WERI-Rb-1 (cell line): ENCODE results near the gene SAP30L.

ENCODE experiments used
- DNase-seq: peaks from one replicate; pipeline ENCODE4 v3.0.0-alpha.2; 2020
- H3K27ac ChIP-seq: fragments of 250-450 bp; sonication (Bioruptor Pico); 2 replicates; pipeline ENCODE4 v1.5.1; 2020; ENCODE audit warnings: mild to moderate bottlenecking, moderate library complexity
- H3K27me3 ChIP-seq: fragments of 250-450 bp; sonication (Bioruptor Pico); 2 replicates; pipeline ENCODE4 v1.5.1; 2021; ENCODE audit warnings: mild to moderate bottlenecking, low read depth, moderate library complexity; ENCODE audit not compliant: insufficient read depth, severe bottlenecking
- H3K36me3 ChIP-seq: fragments of 250-450 bp; sonication (Bioruptor Pico); 2 replicates; pipeline ENCODE4 v1.5.1; 2020; ENCODE audit warnings: mild to moderate bottlenecking, moderate library complexity
- H3K4me3 ChIP-seq: 2 replicates; pipeline ENCODE4 v1.5.1; 2011; ENCODE audit warnings: low read depth, mild to moderate bottlenecking, control low read depth, low read length
- H3K9me3 ChIP-seq: fragments of 250-450 bp; sonication (Bioruptor Pico); 2 replicates; pipeline ENCODE4 v1.5.1; 2021; ENCODE audit warnings: mild to moderate bottlenecking, moderate library complexity; ENCODE audit not compliant: severe bottlenecking
- TF ChIP-seq, protein P1 (sequence below): IDR thresholded peaks from 2 replicates; pipeline ENCODE4 v1.5.1; 2011; ENCODE audit warnings: low read depth, mild to moderate bottlenecking, control low read depth, inconsistent platforms, low read length

Gene SAP30L

DNA sequence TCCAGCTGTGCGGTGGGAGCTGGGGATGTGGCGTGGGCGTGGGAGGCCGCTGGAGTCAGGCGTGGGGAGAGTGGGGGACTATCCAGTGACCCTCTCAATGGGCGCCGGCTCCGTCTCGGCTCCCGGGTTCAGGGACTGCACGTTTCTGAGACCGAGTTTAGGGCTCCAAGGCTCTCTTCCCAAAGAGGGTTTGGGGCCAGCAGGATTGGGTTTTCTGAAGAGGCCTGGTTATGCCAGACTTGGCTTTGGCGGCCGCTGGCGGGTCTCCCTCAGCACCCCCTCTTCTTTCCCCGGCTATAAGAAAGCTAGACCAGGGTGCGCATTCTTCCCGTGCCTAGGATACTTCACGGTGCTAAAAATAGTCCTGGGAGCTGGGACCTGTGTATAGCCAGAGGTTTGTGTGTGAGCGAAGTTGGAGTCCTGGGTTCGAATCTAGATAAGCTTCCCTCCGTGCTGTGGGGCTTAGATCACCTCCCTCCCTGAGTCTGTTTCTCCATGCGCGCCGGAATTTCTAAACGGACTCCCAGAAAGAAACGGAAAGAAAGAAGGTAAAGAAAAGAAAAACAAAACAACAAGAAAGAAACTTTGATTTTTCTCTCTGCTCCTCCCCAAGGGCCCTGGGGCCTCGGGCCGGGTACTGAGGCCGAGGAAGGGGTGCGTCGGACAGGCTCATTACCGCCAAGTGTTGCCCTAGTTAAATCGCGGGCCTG lies 27.2 kb downstream of the SAP30L start:
- no peak overlapping the region for H3K27ac ChIP-seq
- peaks cover 14% of the 10 kb centered on the region for H3K36me3 ChIP-seq
- DNase-seq, result no peak
- no peaks in the 10 kb centered on the region for H3K9me3 ChIP-seq
- H3K27me3 ChIP-seq, result no peaks in the 10 kb centered on the region
- TF ChIP-seq, protein P1, sequence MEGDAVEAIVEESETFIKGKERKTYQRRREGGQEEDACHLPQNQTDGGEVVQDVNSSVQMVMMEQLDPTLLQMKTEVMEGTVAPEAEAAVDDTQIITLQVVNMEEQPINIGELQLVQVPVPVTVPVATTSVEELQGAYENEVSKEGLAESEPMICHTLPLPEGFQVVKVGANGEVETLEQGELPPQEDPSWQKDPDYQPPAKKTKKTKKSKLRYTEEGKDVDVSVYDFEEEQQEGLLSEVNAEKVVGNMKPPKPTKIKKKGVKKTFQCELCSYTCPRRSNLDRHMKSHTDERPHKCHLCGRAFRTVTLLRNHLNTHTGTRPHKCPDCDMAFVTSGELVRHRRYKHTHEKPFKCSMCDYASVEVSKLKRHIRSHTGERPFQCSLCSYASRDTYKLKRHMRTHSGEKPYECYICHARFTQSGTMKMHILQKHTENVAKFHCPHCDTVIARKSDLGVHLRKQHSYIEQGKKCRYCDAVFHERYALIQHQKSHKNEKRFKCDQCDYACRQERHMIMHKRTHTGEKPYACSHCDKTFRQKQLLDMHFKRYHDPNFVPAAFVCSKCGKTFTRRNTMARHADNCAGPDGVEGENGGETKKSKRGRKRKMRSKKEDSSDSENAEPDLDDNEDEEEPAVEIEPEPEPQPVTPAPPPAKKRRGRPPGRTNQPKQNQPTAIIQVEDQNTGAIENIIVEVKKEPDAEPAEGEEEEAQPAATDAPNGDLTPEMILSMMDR, result no peak
- no peak overlapping the region for H3K4me3 ChIP-seq

DNA sequence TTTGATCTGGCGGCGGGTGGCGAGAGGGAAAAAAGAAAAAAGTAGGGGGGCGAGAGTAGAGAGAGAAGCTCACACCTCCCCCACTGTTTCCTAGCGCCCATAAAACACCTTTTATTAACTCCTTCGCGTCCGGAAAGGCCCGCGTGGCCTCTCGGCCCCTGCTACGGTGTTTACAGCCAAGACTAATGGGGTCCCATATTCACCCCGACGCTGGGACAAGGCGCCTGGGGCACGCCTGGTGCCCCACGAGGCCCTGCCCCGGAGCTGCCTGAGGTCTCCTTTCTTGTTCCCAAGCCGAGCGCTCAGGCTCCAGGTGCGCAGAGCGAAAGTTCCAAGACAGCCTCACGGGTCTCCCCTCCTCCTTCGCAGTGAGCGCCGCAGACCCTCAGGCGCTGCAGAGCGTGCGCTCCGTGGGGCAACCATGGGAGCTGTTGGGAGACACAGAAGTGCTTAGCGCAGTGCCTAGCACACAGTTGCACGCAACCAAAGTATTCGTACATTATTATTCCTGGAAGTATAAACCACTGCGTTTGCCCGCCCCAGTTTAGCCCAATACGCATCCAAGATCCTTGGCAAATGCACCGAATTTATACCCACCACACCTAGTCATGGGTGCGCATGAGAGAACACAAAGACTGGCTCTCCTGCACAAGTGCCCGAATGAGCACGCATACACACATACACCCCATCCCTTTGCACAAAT lies 27.9 kb downstream of the SAP30L start:
- Histone ChIP-seq H3K36me3 (peaks cover 14% of the 10 kb centered on the region), H3K27ac (no peak overlapping the region), H3K27me3 (no peaks in the 10 kb centered on the region), H3K4me3 (no peak overlapping the region), H3K9me3 (no peaks in the 10 kb centered on the region)
- DNase-seq, result no peak
- TF ChIP-seq, protein P1, result no peak

DNA sequence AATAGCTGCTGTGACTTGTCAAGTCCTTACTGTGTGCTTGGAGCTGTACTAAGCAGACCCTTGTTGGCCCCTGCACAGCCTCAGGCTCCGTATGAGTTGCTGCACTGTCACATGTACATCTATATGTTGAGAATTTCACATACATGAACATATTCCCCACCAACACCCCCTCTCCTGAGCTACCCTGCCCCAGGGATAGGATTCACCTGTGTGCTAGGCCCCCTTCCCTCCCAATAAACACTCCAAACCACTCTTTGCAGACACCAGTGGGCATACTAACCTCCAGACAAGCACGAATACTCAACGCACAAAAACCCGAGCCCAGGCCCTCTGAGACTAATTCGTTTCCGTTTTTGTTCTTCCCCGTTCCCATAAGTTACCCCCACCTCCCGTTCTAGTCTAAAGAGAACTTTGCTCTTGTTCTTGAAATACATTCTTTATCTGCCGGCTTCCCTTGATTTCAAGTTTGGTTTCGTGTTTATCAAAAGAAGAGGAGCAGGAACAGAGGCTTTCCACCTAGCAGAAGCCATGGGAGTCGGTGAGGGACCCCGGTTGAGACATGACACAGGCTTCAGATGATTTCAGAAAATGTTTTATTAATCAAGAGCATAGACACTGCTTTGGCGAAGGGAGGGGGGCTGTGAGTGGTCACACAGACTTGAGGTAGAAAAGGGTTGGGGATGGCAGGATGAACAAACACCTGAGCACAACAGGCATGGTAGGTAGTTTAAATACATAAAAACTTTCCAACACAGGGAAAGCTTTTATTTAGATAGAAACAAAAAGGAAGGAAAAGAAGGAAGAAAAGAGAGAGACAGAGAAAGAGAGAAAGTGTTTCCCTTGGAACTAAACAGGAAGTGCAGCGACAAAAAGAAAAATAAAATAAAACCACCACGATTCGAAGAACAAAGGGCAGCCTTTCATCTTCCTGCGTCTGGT lies 28.9 kb downstream of the SAP30L start:
- Histone ChIP-seq H3K36me3 (peaks cover 14% of the 10 kb centered on the region), H3K4me3 (no peak overlapping the region), H3K27me3 (no peaks in the 10 kb centered on the region), H3K9me3 (no peaks in the 10 kb centered on the region), H3K27ac (peak overlapping the region; percentile 70; the same call in 1 of the 2 replicates)
- TF ChIP-seq, protein P1, result no peak
- no peak for DNase-seq

DNA sequence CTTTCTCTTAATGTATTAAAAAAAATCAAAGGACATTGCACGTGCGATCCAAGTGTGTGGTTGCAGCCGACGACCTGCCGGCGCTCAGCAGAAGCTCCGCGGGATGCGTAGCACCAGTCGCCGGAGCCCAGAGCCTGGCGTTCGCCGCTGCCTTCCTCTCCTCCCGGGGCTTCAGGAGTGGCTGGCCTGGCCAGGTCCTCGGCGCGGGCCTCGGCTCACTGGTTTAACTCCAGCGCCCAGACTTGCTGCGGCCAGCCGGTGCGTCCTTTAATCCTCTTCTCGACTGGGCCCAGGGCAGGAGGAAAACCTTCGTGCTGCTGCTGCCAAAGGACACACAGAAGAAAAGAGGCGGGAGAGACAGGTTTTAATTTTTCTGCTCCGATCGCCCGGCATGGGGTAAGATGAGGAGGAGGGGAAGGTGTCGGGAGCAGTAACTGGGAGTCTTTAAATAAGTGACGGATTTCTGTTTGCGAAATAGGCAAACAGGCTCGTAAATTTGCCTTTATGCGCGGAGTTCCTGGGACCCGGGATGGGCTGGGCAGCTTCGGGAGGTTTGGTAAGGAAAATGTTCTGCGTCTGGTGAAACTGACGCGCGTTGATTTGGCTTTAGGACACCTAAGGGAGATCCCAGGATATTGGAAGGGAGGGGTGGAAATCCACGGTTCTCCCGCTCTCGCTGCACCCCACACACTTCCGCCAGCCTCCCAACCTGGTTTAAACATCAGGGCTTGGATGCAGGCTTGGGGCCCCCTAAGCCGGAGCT lies 30.0 kb downstream of the SAP30L start:
- Histone ChIP-seq H3K27me3 (no peaks in the 10 kb centered on the region), H3K9me3 (no peaks in the 10 kb centered on the region), H3K27ac (peak overlapping the region; percentile 70), H3K36me3 (peaks cover 14% of the 10 kb centered on the region), H3K4me3 (no peak overlapping the region)
- peak; percentile 88 for DNase-seq
- TF ChIP-seq, protein P1, result no peak

DNA sequence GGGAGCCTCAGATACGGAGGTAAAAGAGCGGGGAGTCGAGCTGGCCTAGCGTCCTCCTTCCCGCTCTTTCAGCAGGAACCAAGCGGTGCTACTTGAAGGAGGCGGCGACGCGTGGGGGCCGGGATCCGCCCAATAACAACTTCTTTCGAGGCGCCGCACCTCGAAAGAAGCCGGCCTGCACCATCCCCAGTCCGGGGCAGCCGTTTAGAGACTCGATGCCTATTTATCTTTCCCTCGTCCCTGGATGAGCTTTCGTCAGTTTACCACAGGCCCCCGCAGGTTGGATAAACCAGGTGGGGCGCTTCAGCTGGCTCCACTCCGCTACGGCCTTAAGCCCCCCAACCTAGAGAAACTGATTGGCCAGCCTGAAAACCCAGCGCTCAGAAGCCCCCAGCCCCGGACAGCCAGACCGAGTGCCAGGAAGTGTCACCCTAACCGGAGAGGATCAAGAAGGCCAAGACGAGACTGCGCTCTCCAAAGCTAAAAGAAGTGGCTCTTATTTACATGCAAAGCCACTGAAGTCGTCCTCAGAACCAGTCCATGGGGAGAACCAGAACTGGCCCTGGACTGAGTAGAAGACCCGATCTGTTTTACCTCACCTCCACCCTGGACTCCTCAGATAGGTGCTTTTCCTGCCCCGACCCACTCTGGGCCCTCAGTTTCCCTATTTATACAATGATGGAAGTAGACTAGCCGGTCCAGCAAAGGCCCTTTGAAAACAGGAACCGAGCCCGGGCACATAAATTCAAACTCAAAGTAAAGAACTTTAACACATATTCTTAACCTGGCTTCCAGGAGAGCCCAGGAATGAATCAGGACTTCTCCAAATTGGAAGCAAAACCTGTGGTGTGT lies 30.8 kb downstream of the SAP30L start:
- TF ChIP-seq, protein P1, result no peak
- H3K4me3 ChIP-seq, result peak overlapping the region; percentile 55
- no peaks in the 10 kb centered on the region for H3K27me3 ChIP-seq

More for the DNA sequence above, 30.8 kb downstream of the SAP30L start:
- Histone ChIP-seq H3K27ac (peak overlapping the region; percentile 70), H3K9me3 (no peaks in the 10 kb centered on the region), H3K36me3 (peaks cover 14% of the 10 kb centered on the region)
- DNase-seq, result no peak
